ENCODE data around the gene DRC7. TPM values are rescaled to one million over a fixed set of nuclear protein-coding genes. Genes with fewer than 3 reads are reported as not detected.

The DRC7 gene
- polyA plus RNA-seq, 1 donor (not counting 4 experiments of a cell fraction or from before 2014, with no cell fraction given), result not detected

- Histone ChIP-seq H3K4me1 (ENCODE audit: control insufficient read depth, extremely low read depth, insufficient read depth, low read length) (no peaks in the 10 kb centered on the region), H3K79me2 (ENCODE audit: control insufficient read depth, insufficient read depth, low read length) (no peaks in the 10 kb centered on the region), H3K4me3 (ENCODE audit: control insufficient read depth in 2 of 3, extremely low read depth in 1 of 3, insufficient read depth in 2 of 3, low read depth in 1 of 3, low read length in 3 of 3) (no peak overlapping the region), H3K4me2 (ENCODE audit: control insufficient read depth, extremely low read depth, insufficient read depth, low read depth, low read length) (no peak overlapping the region), H3K9me1 (ENCODE audit: control insufficient read depth, extremely low read depth, insufficient read depth, low read length) (no peaks in the 10 kb centered on the region), H3K27me3 (ENCODE audit: control insufficient read depth, extremely low read depth, insufficient read depth, low read length) (no peaks in the 10 kb centered on the region), H4K20me1 (ENCODE audit: control insufficient read depth, extremely low read depth, insufficient read depth, low read length) (no peaks in the 10 kb centered on the region), H2AFZ (ENCODE audit: control insufficient read depth, low read length) (no peak overlapping the region), H3K36me3 (ENCODE audit: control insufficient read depth in 2 of 2, extremely low read depth in 1 of 2, insufficient read depth in 2 of 2, low read length in 2 of 2) (no peaks in the 10 kb centered on the region), H3K27ac (ENCODE audit: control insufficient read depth, insufficient read depth, low read length) (no peak overlapping the region), H3K9ac (ENCODE audit: control insufficient read depth, extremely low read depth, insufficient read depth, low read length) (no peak overlapping the region), H3K9me3 (ENCODE audit: control insufficient read depth, low read depth, low read length) (no peaks in the 10 kb centered on the region)
- DNase-seq (ENCODE audit: low read depth, low spot score) (no peak), FAIRE-seq (no peak)
- dilution Hi-C loops (cut with MboI; ENCODE audit: extremely low pct_ligation_motif_present, low sequenced_read_pairs), result no loop called here
- TF ChIP-seq, protein P1, sequence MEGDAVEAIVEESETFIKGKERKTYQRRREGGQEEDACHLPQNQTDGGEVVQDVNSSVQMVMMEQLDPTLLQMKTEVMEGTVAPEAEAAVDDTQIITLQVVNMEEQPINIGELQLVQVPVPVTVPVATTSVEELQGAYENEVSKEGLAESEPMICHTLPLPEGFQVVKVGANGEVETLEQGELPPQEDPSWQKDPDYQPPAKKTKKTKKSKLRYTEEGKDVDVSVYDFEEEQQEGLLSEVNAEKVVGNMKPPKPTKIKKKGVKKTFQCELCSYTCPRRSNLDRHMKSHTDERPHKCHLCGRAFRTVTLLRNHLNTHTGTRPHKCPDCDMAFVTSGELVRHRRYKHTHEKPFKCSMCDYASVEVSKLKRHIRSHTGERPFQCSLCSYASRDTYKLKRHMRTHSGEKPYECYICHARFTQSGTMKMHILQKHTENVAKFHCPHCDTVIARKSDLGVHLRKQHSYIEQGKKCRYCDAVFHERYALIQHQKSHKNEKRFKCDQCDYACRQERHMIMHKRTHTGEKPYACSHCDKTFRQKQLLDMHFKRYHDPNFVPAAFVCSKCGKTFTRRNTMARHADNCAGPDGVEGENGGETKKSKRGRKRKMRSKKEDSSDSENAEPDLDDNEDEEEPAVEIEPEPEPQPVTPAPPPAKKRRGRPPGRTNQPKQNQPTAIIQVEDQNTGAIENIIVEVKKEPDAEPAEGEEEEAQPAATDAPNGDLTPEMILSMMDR (optimal IDR thresholded peaks at IDR 0.05 in 1 of 3, IDR thresholded peaks at IDR 0.05 in 1 of 3, conservative IDR thresholded peaks at IDR 0.05 in 1 of 3; ENCODE audit: extremely low read depth in 1 of 3, insufficient read depth in 2 of 3, low read length in 3 of 3), result no peak
- no peak for TF ChIP-seq EZH2 (IDR thresholded peaks at IDR 0.05; ENCODE audit: low read length)
Observed at GRCh38 chr16:57699481-57699880, 4.9 kb downstream of the DRC7 start.

GRCh38 chr16:57699899-57700298 lies 5.3 kb downstream of the DRC7 start:
- DNase-seq (ENCODE audit: low read depth, low spot score) (no peak), FAIRE-seq (no peak)
- TF ChIP-seq, protein P1 (optimal IDR thresholded peaks at IDR 0.05 in 1 of 3, IDR thresholded peaks at IDR 0.05 in 1 of 3, conservative IDR thresholded peaks at IDR 0.05 in 1 of 3; ENCODE audit: extremely low read depth in 1 of 3, insufficient read depth in 2 of 3, low read length in 3 of 3), result no peak
- TF ChIP-seq EZH2 (IDR thresholded peaks at IDR 0.05; ENCODE audit: low read length), result no peak
- Histone ChIP-seq H3K36me3 (ENCODE audit: control insufficient read depth in 2 of 2, extremely low read depth in 1 of 2, insufficient read depth in 2 of 2, low read length in 2 of 2) (no peaks in the 10 kb centered on the region), H4K20me1 (ENCODE audit: control insufficient read depth, extremely low read depth, insufficient read depth, low read length) (no peaks in the 10 kb centered on the region), H3K9ac (ENCODE audit: control insufficient read depth, extremely low read depth, insufficient read depth, low read length) (no peak overlapping the region), H3K9me3 (ENCODE audit: control insufficient read depth, low read depth, low read length) (no peaks in the 10 kb centered on the region), H2AFZ (ENCODE audit: control insufficient read depth, low read length) (no peak overlapping the region), H3K79me2 (ENCODE audit: control insufficient read depth, insufficient read depth, low read length) (no peaks in the 10 kb centered on the region), H3K4me3 (ENCODE audit: control insufficient read depth in 2 of 3, extremely low read depth in 1 of 3, insufficient read depth in 2 of 3, low read depth in 1 of 3, low read length in 3 of 3) (no peak overlapping the region), H3K9me1 (ENCODE audit: control insufficient read depth, extremely low read depth, insufficient read depth, low read length) (no peaks in the 10 kb centered on the region), H3K27me3 (ENCODE audit: control insufficient read depth, extremely low read depth, insufficient read depth, low read length) (no peaks in the 10 kb centered on the region), H3K27ac (ENCODE audit: control insufficient read depth, insufficient read depth, low read length) (no peak overlapping the region), H3K4me2 (ENCODE audit: control insufficient read depth, extremely low read depth, insufficient read depth, low read depth, low read length) (no peak overlapping the region), H3K4me1 (ENCODE audit: control insufficient read depth, extremely low read depth, insufficient read depth, low read length) (no peaks in the 10 kb centered on the region)
- dilution Hi-C loops (cut with MboI; ENCODE audit: extremely low pct_ligation_motif_present, low sequenced_read_pairs), result no loop called here

Data from keratinocyte (primary cell).